ENCODE data around the gene C20orf141.

C20orf141 gene

GRCh38 chr20:2851086-2851485 is 36.3 kb downstream of the C20orf141 start:
- DNase-seq: no peak

GRCh38 chr20:2858591-2858990 is 43.8 kb downstream of the C20orf141 start:
- DNase-seq: no peak

- DNase-seq: no peak
Observed at GRCh38 chr20:2859330-2860121, 44.7 kb downstream of the C20orf141 start.

- DNase-seq: no peak
Observed at GRCh38 chr20:2864626-2865025, 49.8 kb downstream of the C20orf141 start.

GRCh38 chr20:2865101-2865500 is 50.3 kb downstream of the C20orf141 start:
- no peak for DNase-seq

Measured in retina (tissue), 1 donor.